RWPE1 (cell line): Measurements from ENCODE around the gene OR1F1.

ENCODE experiments used
- CTCF ChIA-PET: fragments of 350-600 bp; sonication (Branson Sonifier 250); formaldehyde crosslinking; extraction: SDS; loops from one replicate; lab custom pipeline; 2021; lab: Yijun Ruan, JAX
- POLR2A ChIA-PET: fragments of 400-600 bp; formaldehyde crosslinking; extraction: SDS; loops from one replicate; lab custom pipeline; 2020; ENCODE audit warnings: antibody characterized with exemption; ENCODE audit not compliant: low non-redundant PET; lab: Yijun Ruan, JAX
- DNase-seq: peaks from one replicate; pipeline ENCODE4 v3.0.0; 2012; ENCODE audit warnings: low spot score
- H3K27ac ChIP-seq: fragments of 450-650 bp; 2 replicates; pipeline ENCODE4 v1.5.1; 2017
- CTCF ChIP-seq: fragments of 450-650 bp; conservative IDR thresholded peaks from 2 replicates; pipeline ENCODE4 v1.5.1; 2017; ENCODE audit warnings: low read depth, mild to moderate bottlenecking

The OR1F1 gene

GRCh38 chr16:3188925-3189825 lies 1.2 kb downstream of the OR1F1 start:
- no peak for TF ChIP-seq CTCF
- no peak overlapping the region; the same call in 1 of the 2 replicates for H3K27ac ChIP-seq
- POLR2A ChIA-PET: no interaction called here
- CTCF ChIA-PET: interaction anchor here (0.5 to 0.6 kb wide), 2 partner anchors 11 to 148 kb away, joined by 3 read pairs; no protein-coding TSS in a partner anchor
- DNase-seq: peak; percentile 60

- H3K27ac ChIP-seq: no peak overlapping the region
- POLR2A ChIA-PET: interaction anchor here (0.6 kb wide), 1 partner anchor 339 kb away, joined by 10 read pairs; no protein-coding TSS in a partner anchor
- no peak for TF ChIP-seq CTCF
- CTCF ChIA-PET: no interaction called here
- no peak for DNase-seq
These were observed 1.9 kb downstream of the OR1F1 start for GRCh38 chr16:3189869-3190268.

GRCh38 chr16:3190949-3191353 lies 2.9 kb downstream of the OR1F1 start:
- DNase-seq: no peak
- H3K27ac ChIP-seq: no peak overlapping the region
- TF ChIP-seq CTCF: no peak
- POLR2A ChIA-PET: no interaction called here
- CTCF ChIA-PET: no interaction called here

GRCh38 chr16:3192476-3193019 lies 4.5 kb downstream of the OR1F1 start:
- ChIA-PET CTCF (no interaction called here), POLR2A (no interaction called here)
- TF ChIP-seq CTCF: no peak
- DNase-seq: no peak
- no peak overlapping the region for H3K27ac ChIP-seq

GRCh38 chr16:3193221-3194212 lies 5.5 kb downstream of the OR1F1 start:
- no peak for TF ChIP-seq CTCF
- ChIA-PET CTCF (no interaction called here), POLR2A (no interaction called here)

GRCh38 chr16:3194792-3195191 lies 6.8 kb downstream of the OR1F1 start:
- DNase-seq: no peak
- CTCF ChIA-PET: no interaction called here
- TF ChIP-seq CTCF: no peak
- no peak overlapping the region for H3K27ac ChIP-seq
- POLR2A ChIA-PET: no interaction called here

More at GRCh38 chr16:3193221-3194212, 5.5 kb downstream of the OR1F1 start:
- H3K27ac ChIP-seq: no peak overlapping the region
- no peak for DNase-seq
